IPS-18a (cell line): ENCODE data around the gene NKX2-2.

Experiments
- H3K27ac ChIP-seq: one replicate; pipeline ENCODE4 v1.5.1; 2013; ENCODE audit warnings: low read length
- H3K27me3 ChIP-seq: one replicate; pipeline ENCODE4 v1.6.1; 2013; ENCODE audit warnings: mild to moderate bottlenecking, low read length; ENCODE audit not compliant: control insufficient read depth, insufficient read depth
- H3K36me3 ChIP-seq: one replicate; pipeline ENCODE4 v1.6.1; 2013; ENCODE audit warnings: low read depth, low read length; ENCODE audit not compliant: control insufficient read depth
- H3K4me1 ChIP-seq: one replicate; pipeline ENCODE4 v1.6.1; 2013; ENCODE audit warnings: low read depth, low read length; ENCODE audit not compliant: control insufficient read depth
- H3K4me3 ChIP-seq: one replicate; pipeline ENCODE4 v1.5.1; 2013; ENCODE audit warnings: low read length
- H3K9ac ChIP-seq: one replicate; pipeline ENCODE4 v1.6.1; 2013; ENCODE audit warnings: mild to moderate bottlenecking, low read length, moderate library complexity
- H3K9me3 ChIP-seq: one replicate; pipeline ENCODE4 v1.6.1; 2013; ENCODE audit warnings: low read depth, low read length; ENCODE audit not compliant: control insufficient read depth

Gene NKX2-2

DNA sequence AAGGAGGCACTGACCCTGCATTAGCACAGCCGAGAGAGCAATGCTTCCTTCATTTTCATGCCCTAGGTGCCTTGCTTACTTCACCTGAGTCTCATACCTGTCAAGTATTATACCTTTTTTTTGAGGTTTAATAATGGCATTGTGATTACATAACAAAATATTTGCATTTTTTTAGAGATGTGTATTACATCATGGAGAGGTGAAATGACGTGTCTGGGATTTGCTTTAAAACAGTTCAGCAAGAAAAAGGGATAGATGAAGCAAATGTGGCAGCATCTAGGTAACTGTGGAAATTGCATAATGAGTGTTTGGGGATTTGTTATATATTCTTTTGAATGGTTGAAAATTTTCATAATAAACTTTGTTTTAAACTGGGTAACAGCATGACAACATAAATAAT, 48.9 kb downstream of the NKX2-2 start:
- H3K4me1 ChIP-seq, result no peaks in the 10 kb centered on the region

More for the DNA sequence above, 48.9 kb downstream of the NKX2-2 start:
- no peaks in the 10 kb centered on the region for H3K36me3 ChIP-seq
- H3K4me3 ChIP-seq, result no peak overlapping the region
- no peak overlapping the region for H3K9ac ChIP-seq
- H3K9me3 ChIP-seq, result no peaks in the 10 kb centered on the region
- H3K27ac ChIP-seq, result no peak overlapping the region
- H3K27me3 ChIP-seq, result no peaks in the 10 kb centered on the region
